GM10248 (cell line): ENCODE results near the gene GARIN5A.

Source experiments
- CTCF ChIA-PET: fragments of 300-600 bp; sonication (Branson Sonifier 250); formaldehyde crosslinking; extraction: SDS; loops from one replicate; lab custom pipeline; 2021; ENCODE audit warnings: antibody characterized with exemption; lab: Yijun Ruan, JAX
- POLR2A ChIA-PET: fragments of 350-650 bp; sonication (Branson Sonifier 250); formaldehyde crosslinking; extraction: SDS; loops from one replicate; lab custom pipeline; 2020; ENCODE audit warnings: antibody characterized with exemption; lab: Yijun Ruan, JAX
- DNase-seq: peaks from one replicate; pipeline ENCODE4 v3.0.0; 2012; ENCODE audit errors: extremely low spot score
- CTCF ChIP-seq: IDR thresholded peaks from 2 replicates; pipeline ENCODE4 v1.5.1; 2012; ENCODE audit warnings: mild to moderate bottlenecking, low read depth; ENCODE audit errors: extremely low read depth, missing control alignments, control extremely low read depth

Gene GARIN5A

DNA sequence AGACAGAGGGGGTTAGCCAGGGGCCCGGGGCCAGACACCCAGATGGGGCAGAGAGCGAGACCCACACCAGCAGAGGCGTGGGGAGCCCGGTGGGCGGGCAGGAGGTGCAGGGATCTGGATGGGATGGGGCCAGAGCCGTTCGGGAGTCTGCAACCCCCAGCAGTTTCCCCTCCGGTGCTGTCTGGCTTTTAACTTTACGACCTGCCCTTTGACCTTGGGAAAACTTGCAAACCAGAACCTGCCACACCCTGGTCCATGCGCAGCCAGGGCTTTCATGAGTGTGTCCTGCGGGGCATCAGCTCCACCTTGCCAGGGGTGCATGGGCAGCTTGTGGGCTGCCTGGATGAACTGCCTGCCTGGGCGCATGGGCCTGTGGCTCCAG lies 24.5 kb upstream of the GARIN5A start:
- TF ChIP-seq CTCF: no peak
- CTCF ChIA-PET: interaction anchor here (1.7 kb wide), 1 partner anchor 56 kb away, joined by 5 read pairs; no protein-coding TSS in a partner anchor
- POLR2A ChIA-PET: interaction anchor here (0.6 kb wide), 1 partner anchor 10 kb away, joined by 3 read pairs; the partner anchor contains the start of gene JOSD2

DNA sequence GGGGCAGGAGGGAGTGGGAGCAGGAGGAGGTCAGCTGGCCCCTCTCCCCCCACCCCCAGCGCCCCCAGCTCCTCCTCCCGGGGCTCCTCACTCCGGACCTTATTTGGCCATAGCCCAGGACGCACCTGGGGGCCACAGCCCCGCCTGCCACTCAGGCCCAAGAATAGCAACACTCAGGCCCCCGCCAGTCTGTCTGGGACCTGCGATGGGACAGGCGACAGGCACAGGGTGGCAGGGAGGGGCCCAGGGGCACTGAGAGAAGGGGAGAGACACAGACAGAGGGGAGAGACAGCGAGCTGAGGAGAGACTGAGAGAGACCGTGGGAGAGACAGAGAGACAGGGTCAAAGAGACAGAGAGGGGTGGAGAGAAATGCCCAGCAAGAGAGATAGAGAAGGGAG lies 24.1 kb upstream of the GARIN5A start:
- ChIA-PET CTCF (interaction anchor here (1.0 to 1.7 kb wide), 2 partner anchors 56 to 143 kb away, joined by 3 to 5 read pairs; no protein-coding TSS in a partner anchor), POLR2A (interaction anchor here (0.6 kb wide), 1 partner anchor 10 kb away, joined by 3 read pairs; the partner anchor contains the start of gene JOSD2)
- TF ChIP-seq CTCF: no peak
- DNase-seq: no peak

More for the DNA sequence above, 24.5 kb upstream of the GARIN5A start:
- no peak for DNase-seq

DNA sequence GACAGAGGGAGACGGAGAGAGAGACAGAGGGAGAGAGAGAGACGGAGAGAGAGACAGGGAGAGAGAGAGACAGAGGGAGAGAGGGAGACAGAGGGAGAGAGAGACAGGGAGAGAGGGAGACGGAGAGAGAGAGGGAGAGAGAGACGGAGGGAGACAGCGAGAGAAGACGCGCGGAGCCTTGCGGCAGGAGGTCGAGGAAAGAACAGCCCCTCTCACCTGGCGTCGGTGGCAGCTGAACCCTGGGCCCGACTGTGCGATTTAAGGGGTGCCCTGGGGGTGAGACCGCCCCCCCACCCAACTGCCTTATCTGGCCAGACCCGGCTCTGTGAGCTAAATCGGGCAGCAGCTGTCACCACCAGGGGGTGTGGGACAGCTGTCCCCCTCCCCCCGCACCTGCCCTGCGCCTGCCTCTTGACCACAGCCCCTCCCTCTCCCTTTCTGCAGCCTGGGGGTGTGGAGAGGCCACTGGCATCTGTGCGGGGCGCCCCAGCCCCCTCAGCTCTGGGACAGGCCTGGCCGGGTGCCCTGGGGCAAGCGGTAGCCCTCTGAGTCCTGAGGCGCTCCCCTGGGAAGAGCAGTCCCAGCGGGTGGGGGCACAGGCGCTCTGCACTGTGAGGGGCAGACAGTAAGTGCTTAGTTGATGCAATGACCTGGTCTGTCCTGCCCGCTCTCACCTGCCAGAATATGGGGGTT lies 23.6 kb upstream of the GARIN5A start:
- CTCF ChIA-PET: interaction anchor here (1.0 to 1.7 kb wide), 2 partner anchors 57 to 143 kb away, joined by 3 to 5 read pairs; no protein-coding TSS in a partner anchor
- POLR2A ChIA-PET: interaction anchor here (0.6 kb wide), 1 partner anchor 11 kb away, joined by 3 read pairs; the partner anchor contains the start of gene JOSD2
- TF ChIP-seq CTCF: no peak
- peak; percentile 61 for DNase-seq

- DNase-seq: no peak
- TF ChIP-seq CTCF: no peak
- POLR2A ChIA-PET: no interaction called here
- CTCF ChIA-PET: no interaction called here
Measured at GRCh38 chr19:50498219-50499056, 21.8 kb upstream of the GARIN5A start.

- DNase-seq: no peak
- ChIA-PET CTCF (no interaction called here), POLR2A (no interaction called here)
- no peak for TF ChIP-seq CTCF
Measured at GRCh38 chr19:50497022-50497405, 20.4 kb upstream of the GARIN5A start.
